H1 (cell line): ENCODE results near the gene SNED1. TPM values are rescaled to one million over a fixed set of nuclear protein-coding genes. Genes with fewer than 3 reads are reported as not detected.

Experiments used
- CTCF ChIA-PET: fragments of 300-600 bp; sonication (Branson Sonifier 250); formaldehyde crosslinking; loops from one replicate; lab custom pipeline; 2021; ENCODE audit not compliant: partially characterized antibody; lab: Charles Lee
- POLR2A ChIA-PET: fragments of 300-600 bp; sonication (Branson Sonifier 250); formaldehyde crosslinking; loops from one replicate; lab custom pipeline; 2021; ENCODE audit warnings: inconsistent platforms; ENCODE audit not compliant: partially characterized antibody; lab: Charles Lee
- DNase-seq, 2 experiments: peaks; one replicate each; pipeline versions ENCODE4 v3.0.0 to v3.0.0-alpha.2; 2010 to 2022; ENCODE audit warnings: low spot score in 2 of 2, low read depth in 1 of 2, mixed read lengths in 1 of 2
- FAIRE-seq: peaks from 2 replicates; lab custom pipeline; 2011; peaks lifted over from hg19 to GRCh38; lab: Jason Lieb, UNC
- H2AFZ ChIP-seq: 2 replicates; pipeline ENCODE4 v1.8.1; 2012; ENCODE audit warnings: low read length, inconsistent platforms
- H2AK5ac ChIP-seq: 2 replicates; pipeline ENCODE4 v1.6.1; 2013; ENCODE audit warnings: low read depth, low read length
- H2BK120ac ChIP-seq: replicated peaks from 2 replicates; pipeline ENCODE3; 2013; ENCODE audit warnings: low read depth, low read length, inconsistent platforms
- H2BK12ac ChIP-seq: 2 replicates; pipeline ENCODE4 v1.6.1; 2013; ENCODE audit warnings: low read depth, low read length
- H2BK15ac ChIP-seq: 2 replicates; pipeline ENCODE4 v1.6.1; 2013; ENCODE audit warnings: low read length
- H2BK20ac ChIP-seq: 2 replicates; pipeline ENCODE4 v1.6.1; 2013; ENCODE audit warnings: low read length
- H2BK5ac ChIP-seq: 2 replicates; pipeline ENCODE4 v1.6.1; 2013; ENCODE audit warnings: low read depth, low read length
- H3K14ac ChIP-seq: 2 replicates; pipeline ENCODE4 v1.6.1; 2013; ENCODE audit warnings: inconsistent platforms; ENCODE audit not compliant: insufficient read length
- H3K18ac ChIP-seq: 2 replicates; pipeline ENCODE4 v1.6.1; 2013; ENCODE audit warnings: low read length; ENCODE audit errors: extremely low read depth
- H3K23ac ChIP-seq: 2 replicates; pipeline ENCODE4 v1.6.1; 2013; ENCODE audit warnings: inconsistent platforms; ENCODE audit not compliant: insufficient read length
- H3K23me2 ChIP-seq: 2 replicates; pipeline ENCODE4 v1.6.1; 2013; ENCODE audit warnings: low read depth, low read length
- H3K27ac ChIP-seq: 2 replicates; pipeline ENCODE4 v1.6.1; 2011; ENCODE audit warnings: low read depth, low read length, inconsistent platforms
- H3K27me3 ChIP-seq, 4 experiments: replicated peaks in 1 of 4; 1 replicate in 1 of 4; 2 replicates in 3 of 4; pipeline versions ENCODE4 v1.6.1 to v1.8.1; 2011 to 2013; ENCODE audit warnings: low read length in 3 of 4, mild to moderate bottlenecking in 3 of 4, inconsistent platforms in 2 of 4, mixed read lengths in 2 of 4, moderate library complexity in 1 of 4; ENCODE audit not compliant: control insufficient read depth in 3 of 4, insufficient read depth in 3 of 4; ENCODE audit errors: extremely low read depth in 1 of 4
- H3K36me3 ChIP-seq, 4 experiments: 2 replicates each; pipeline versions ENCODE4 v1.6.1 to v1.8.1; 2011 to 2013; ENCODE audit warnings: mild to moderate bottlenecking in 4 of 4, low read length in 3 of 4, moderate library complexity in 2 of 4, control low read depth in 1 of 4, inconsistent platforms in 1 of 4; ENCODE audit not compliant: insufficient read depth in 4 of 4, control insufficient read depth in 2 of 4
- H3K4ac ChIP-seq: replicated peaks from 2 replicates; pipeline ENCODE3; 2013; ENCODE audit warnings: low read length, low read depth, mixed read lengths, inconsistent platforms; ENCODE audit not compliant: insufficient read length
- H3K4me1 ChIP-seq, 4 experiments: replicated peaks in 1 of 4; 1 replicate in 1 of 4; 2 replicates in 3 of 4; pipeline versions ENCODE4 v1.6.1 to v1.8.1; 2011 to 2013; ENCODE audit warnings: low read length in 3 of 4, inconsistent platforms in 2 of 4, mixed read lengths in 1 of 4; ENCODE audit not compliant: insufficient read depth in 4 of 4, control insufficient read depth in 3 of 4
- H3K4me2 ChIP-seq, 2 experiments: 2 replicates each; pipeline versions ENCODE4 v1.6.1 to v1.8.1; 2011 to 2013; ENCODE audit warnings: low read depth in 2 of 2, low read length in 2 of 2, control low read depth in 1 of 2, inconsistent platforms in 1 of 2, mild to moderate bottlenecking in 1 of 2; ENCODE audit not compliant: insufficient read depth in 1 of 2
- H3K4me3 ChIP-seq, 4 experiments: fragments of 200-600, 300-600 bp in 1 of 4; sonication (generic), shearing (Covaris generic), sonication (Bioruptor Twin) in 1 of 4; 2 replicates each; pipeline versions ENCODE4 v1.5.1 to v1.8.1; 2011 to 2016; ENCODE audit warnings: low read length in 4 of 4, low read depth in 3 of 4, control low read depth in 2 of 4, inconsistent platforms in 2 of 4, mild to moderate bottlenecking in 2 of 4, mixed read lengths in 1 of 4, moderate library complexity in 1 of 4; ENCODE audit not compliant: insufficient read depth in 2 of 4; ENCODE audit errors: extremely low read depth in 1 of 4
- H3K56ac ChIP-seq: replicated peaks from 2 replicates; pipeline ENCODE3; 2013; ENCODE audit warnings: low read depth, mild to moderate bottlenecking, mixed read lengths, low read length, inconsistent platforms; ENCODE audit not compliant: insufficient read length
- H3K79me1 ChIP-seq: 2 replicates; pipeline ENCODE4 v1.6.1; 2013; ENCODE audit warnings: low read depth, low read length, control low read depth
- H3K79me2 ChIP-seq, 2 experiments: 2 replicates each; pipeline versions ENCODE4 v1.6.1 to v1.8.1; 2012 to 2013; ENCODE audit warnings: low read length in 2 of 2, mild to moderate bottlenecking in 2 of 2, inconsistent platforms in 1 of 2; ENCODE audit not compliant: insufficient read depth in 2 of 2, control insufficient read depth in 1 of 2
- H3K9ac ChIP-seq, 4 experiments: replicated peaks in 1 of 4; 1 replicate in 1 of 4; 2 replicates in 3 of 4; pipeline versions ENCODE4 v1.6.1 to v1.8.1; 2011 to 2013; ENCODE audit warnings: low read depth in 3 of 4, low read length in 3 of 4, control low read depth in 2 of 4, mild to moderate bottlenecking in 2 of 4, moderate library complexity in 2 of 4, inconsistent platforms in 1 of 4; ENCODE audit errors: extremely low read depth in 1 of 4
- H3K9me3 ChIP-seq, 2 experiments: 2 replicates each; pipeline versions ENCODE4 v1.6.1 to v1.8.1; 2012 to 2013; ENCODE audit warnings: mild to moderate bottlenecking in 2 of 2, moderate library complexity in 2 of 2, control low read depth in 1 of 2, inconsistent platforms in 1 of 2, low read depth in 1 of 2, low read length in 1 of 2, mixed read lengths in 1 of 2; ENCODE audit not compliant: insufficient read depth in 2 of 2
- H4K20me1 ChIP-seq, 2 experiments: replicated peaks in 1 of 2; 2 replicates each; pipeline versions ENCODE3 to v1.8.1; 2011 to 2013; ENCODE audit warnings: inconsistent platforms in 2 of 2, low read length in 2 of 2, mild to moderate bottlenecking in 1 of 2; ENCODE audit not compliant: insufficient read depth in 2 of 2, control insufficient read depth in 1 of 2
- H4K5ac ChIP-seq: 2 replicates; pipeline ENCODE4 v1.6.1; 2013; ENCODE audit warnings: low read length, low read depth, mixed read lengths, inconsistent platforms; ENCODE audit not compliant: insufficient read length
- H4K8ac ChIP-seq: 2 replicates; pipeline ENCODE4 v1.8.0; 2013; ENCODE audit warnings: mild to moderate bottlenecking, moderate library complexity, low read length, inconsistent platforms; ENCODE audit not compliant: insufficient read depth; ENCODE audit errors: extremely low read depth
- H4K91ac ChIP-seq: replicated peaks from 2 replicates; pipeline ENCODE3; 2013; ENCODE audit warnings: low read length, mixed read lengths, inconsistent platforms; ENCODE audit not compliant: insufficient read length
- CTBP2 ChIP-seq: IDR thresholded peaks from 2 replicates; pipeline ENCODE4 v1.7.0; 2011; ENCODE audit warnings: borderline replicate concordance, mild to moderate bottlenecking, moderate library complexity, mixed read lengths, low read length; ENCODE audit not compliant: insufficient read depth, insufficient read length
- JUND ChIP-seq: IDR thresholded peaks from 2 replicates; pipeline ENCODE4 v1.6.1; 2011; ENCODE audit warnings: mild to moderate bottlenecking, improper control_type of control experiment, low read length
- MAX ChIP-seq: IDR thresholded peaks from 2 replicates; pipeline ENCODE4 v1.6.1; 2012; ENCODE audit warnings: inconsistent platforms
- NRF1 ChIP-seq: IDR thresholded peaks from 2 replicates; pipeline ENCODE4 v1.6.1; 2011; ENCODE audit warnings: mild to moderate bottlenecking, low read depth, low read length, improper control_type of control experiment
- SIRT6 ChIP-seq: IDR thresholded peaks from one replicate; pipeline ENCODE4 v1.7.1; 2012; ENCODE audit warnings: low read length, inconsistent platforms
- SUZ12 ChIP-seq: fragments of 200-600 bp; sonication (generic); IDR thresholded peaks from 2 replicates; pipeline ENCODE4 v1.6.1; 2012; ENCODE audit warnings: mild to moderate bottlenecking, inconsistent platforms, low read length, moderate library complexity, mixed read lengths
- WGBS, 2 experiments: shearing (Covaris generic) in 1 of 2; methylation state at CpG; one replicate each; pipeline versions ENCODE4 v1.1.6 to v1.1.7; 2013 to 2015; ENCODE audit warnings: low lambda C conversion rate in 2 of 2, mixed read lengths in 2 of 2, inconsistent platforms in 1 of 2, low coverage in 1 of 2, missing lambda C conversion rate in 1 of 2; ENCODE audit not compliant: insufficient replicate concordance in 2 of 2, insufficient coverage in 1 of 2, insufficient read length in 1 of 2; ENCODE audit errors: extremely low coverage in 1 of 2, missing lambda C conversion rate in 1 of 2; 5-methylcytosine and 5-hydroxymethylcytosine counted together
- polyA plus RNA-seq, 7 experiments: library from polyadenylated mRNA; depleted of rRNA in 3 of 7; stranded (reverse) in 5 of 7; unstranded in 2 of 7; fragments of >200 nt in 5 of 7; fragments of 200-250 nt in 2 of 7; gene quantifications; 1 replicate in 5 of 7; 2 replicates in 1 of 7; 4 replicates in 1 of 7; pipeline versions ENCODE4 v1.2.1 to v1.2.3, GENCODE V29; 2011 to 2013; ENCODE audit warnings: missing spikeins in 2 of 7, mixed read lengths in 2 of 7
- total RNA-seq: library from RNA; stranded (reverse); fragmentation: NEBNext Ultra II Directional; extraction: Animal tissue kit (Norgen Biotek cat#: 25700); gene quantifications from 2 replicates; pipeline ENCODE4 v1.2.1, GENCODE V29; 2021

The SNED1 gene
- total and polyA plus RNA-seq, 2 of the 8 experiments (the other 6 are each of a cell fraction or from before 2014, with no cell fraction given): 1.9 TPM

GRCh38 chr2:241000831-241001321 is 2.5 kb downstream of the SNED1 start:
- H3K27me3 ChIP-seq: peaks cover 5 to 27% (median 15%) of the 10 kb centered on the region in 4 experiments
- peaks cover 11 to 13% of the 10 kb centered on the region in 2 experiments for H3K9me3 ChIP-seq
- H3K79me1 ChIP-seq: no peaks in the 10 kb centered on the region
- H3K4me3 ChIP-seq: no peak overlapping the region
- no peak overlapping the region for H2BK12ac ChIP-seq
- no peak overlapping the region for H2BK5ac ChIP-seq
- no peak overlapping the region for H2BK20ac ChIP-seq
- no peaks in the 10 kb centered on the region for H3K79me2 ChIP-seq
- no peak overlapping the region for H4K8ac ChIP-seq
- DNase-seq (peak in 1 of 2 experiments; percentile 33), FAIRE-seq (no peak)
- ChIA-PET POLR2A (interaction anchor here (0.7 to 2.5 kb wide), 2 partner anchors 9 to 46 kb away, joined by 3 to 7 read pairs; no protein-coding TSS in a partner anchor), CTCF (interaction anchor here (1.6 to 3.1 kb wide), 3 partner anchors 12 to 78 kb away, joined by 5 to 16 read pairs (median 14); no protein-coding TSS in a partner anchor)
- no peak overlapping the region for H3K27ac ChIP-seq
- no peaks in the 10 kb centered on the region for H3K36me3 ChIP-seq
- H2BK15ac ChIP-seq: no peak overlapping the region
- H2BK120ac ChIP-seq: no peak overlapping the region
- no peak overlapping the region for H3K56ac ChIP-seq
- H3K23ac ChIP-seq: no peak overlapping the region
- no peak overlapping the region for H2AK5ac ChIP-seq
- H3K9ac ChIP-seq: no peak overlapping the region
- no peak overlapping the region for H2AFZ ChIP-seq
- peaks cover 0 to 6% (median 2%) of the 10 kb centered on the region in 4 experiments; a peak in 3 of 7 replicates for H3K4me1 ChIP-seq
- no peak overlapping the region for H3K18ac ChIP-seq
- peaks cover 4% of the 10 kb centered on the region; the same call in 1 of the 2 replicates for H3K23me2 ChIP-seq
- H3K4me2 ChIP-seq: no peak overlapping the region
- H4K20me1 ChIP-seq: peaks cover 0 to 7% of the 10 kb centered on the region in 2 experiments
- H3K4ac ChIP-seq: no peak overlapping the region
- no peak overlapping the region for H3K14ac ChIP-seq
- H4K91ac ChIP-seq: no peak overlapping the region
- WGBS, 2 experiments: 90% methylated on average over 9 of the region's 9 CpGs; no CpG with 5 or more reads in 1 of the 2 experiments
- no peak overlapping the region for H4K5ac ChIP-seq
- TF ChIP-seq SUZ12 (no peak), CTBP2 (no peak), NRF1 (no peak), MAX (no peak), JUND (no peak), SIRT6 (no peak)
